ENCODE measurements around the gene ANKS1B. TPM values are rescaled to one million over a fixed set of nuclear protein-coding genes. Genes with fewer than 3 reads are reported as not detected.

ANKS1B gene
- total and polyA plus RNA-seq, 11 donors, result 0.62 to 5.8 (median 1.8) TPM

DNA sequence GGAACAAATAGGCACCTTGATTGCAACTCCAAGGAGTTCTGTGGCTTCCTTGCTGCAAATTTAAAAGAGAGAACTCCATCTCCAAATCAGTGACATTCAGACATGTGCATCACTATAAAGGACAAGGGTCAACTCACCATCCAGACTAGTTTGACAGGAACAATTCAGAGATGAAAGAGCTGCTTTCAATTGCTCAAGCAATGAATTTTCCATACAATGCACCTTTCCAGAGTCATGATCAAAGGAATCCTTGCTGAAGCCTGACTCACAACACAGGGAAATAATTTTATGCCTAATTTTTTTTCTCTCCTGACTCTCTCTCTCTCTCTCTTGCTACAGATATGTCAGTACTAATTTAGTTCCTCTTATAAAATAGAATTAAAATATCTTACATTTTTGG is 717.7 kb downstream of the ANKS1B start:
- intact Hi-C loops (cut with DNase I), result no loop called here

DNA sequence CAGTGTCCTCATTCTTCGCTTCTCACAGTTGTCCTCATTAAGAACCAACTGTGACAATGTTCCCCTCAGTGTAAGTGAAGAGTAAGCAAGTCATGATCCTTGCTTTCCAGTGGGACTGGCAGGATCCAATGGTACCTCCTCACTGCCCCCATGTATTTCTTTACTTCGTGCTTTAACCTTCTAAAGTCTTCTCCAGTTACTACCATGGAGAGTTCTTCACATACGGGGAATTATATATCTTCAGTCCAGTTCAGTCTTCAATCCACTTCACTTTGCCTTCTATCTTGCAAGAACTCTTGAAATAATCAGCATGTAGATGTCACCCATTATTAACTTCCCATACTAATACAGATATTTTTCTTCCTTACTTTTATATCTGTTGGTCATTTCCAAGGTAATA is 719.1 kb downstream of the ANKS1B start:
- no peaks in the 10 kb centered on the region for H3K4me1 ChIP-seq
- ATAC-seq, result no peak
- H3K27ac ChIP-seq, result no peak overlapping the region
- no peaks in the 10 kb centered on the region for H3K36me3 ChIP-seq
- WGBS, 4 donors, result 68 to 79% (median 69%) methylated on average over 3 of the region's 3 CpGs
- TF ChIP-seq POLR2A (IDR thresholded peaks at IDR 0.05), result no peak
- TF ChIP-seq, protein P1, sequence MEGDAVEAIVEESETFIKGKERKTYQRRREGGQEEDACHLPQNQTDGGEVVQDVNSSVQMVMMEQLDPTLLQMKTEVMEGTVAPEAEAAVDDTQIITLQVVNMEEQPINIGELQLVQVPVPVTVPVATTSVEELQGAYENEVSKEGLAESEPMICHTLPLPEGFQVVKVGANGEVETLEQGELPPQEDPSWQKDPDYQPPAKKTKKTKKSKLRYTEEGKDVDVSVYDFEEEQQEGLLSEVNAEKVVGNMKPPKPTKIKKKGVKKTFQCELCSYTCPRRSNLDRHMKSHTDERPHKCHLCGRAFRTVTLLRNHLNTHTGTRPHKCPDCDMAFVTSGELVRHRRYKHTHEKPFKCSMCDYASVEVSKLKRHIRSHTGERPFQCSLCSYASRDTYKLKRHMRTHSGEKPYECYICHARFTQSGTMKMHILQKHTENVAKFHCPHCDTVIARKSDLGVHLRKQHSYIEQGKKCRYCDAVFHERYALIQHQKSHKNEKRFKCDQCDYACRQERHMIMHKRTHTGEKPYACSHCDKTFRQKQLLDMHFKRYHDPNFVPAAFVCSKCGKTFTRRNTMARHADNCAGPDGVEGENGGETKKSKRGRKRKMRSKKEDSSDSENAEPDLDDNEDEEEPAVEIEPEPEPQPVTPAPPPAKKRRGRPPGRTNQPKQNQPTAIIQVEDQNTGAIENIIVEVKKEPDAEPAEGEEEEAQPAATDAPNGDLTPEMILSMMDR (IDR thresholded peaks at IDR 0.05), result no peak
- DNase-seq, result no peak
- no peaks in the 10 kb centered on the region for H3K27me3 ChIP-seq
- H3K9me3 ChIP-seq, result peaks cover 0 to under 1% (median 0%) of the 10 kb centered on the region in 12 donors
- H3K4me3 ChIP-seq, result no peak overlapping the region
- intact Hi-C loops (cut with DNase I), result no loop called here

More for the DNA sequence above, 717.7 kb downstream of the ANKS1B start:
- Histone ChIP-seq H3K4me3 (no peak overlapping the region), H3K27me3 (no peaks in the 10 kb centered on the region), H3K9me3 (peaks cover 0 to 13% (median 0%) of the 10 kb centered on the region in 12 donors), H3K36me3 (no peaks in the 10 kb centered on the region), H3K4me1 (no peaks in the 10 kb centered on the region), H3K27ac (no peak overlapping the region)
- no peak for DNase-seq
- TF ChIP-seq POLR2A (IDR thresholded peaks at IDR 0.05), result no peak
- TF ChIP-seq, protein P1 (IDR thresholded peaks at IDR 0.05), result no peak
- ATAC-seq, result no peak

DNA sequence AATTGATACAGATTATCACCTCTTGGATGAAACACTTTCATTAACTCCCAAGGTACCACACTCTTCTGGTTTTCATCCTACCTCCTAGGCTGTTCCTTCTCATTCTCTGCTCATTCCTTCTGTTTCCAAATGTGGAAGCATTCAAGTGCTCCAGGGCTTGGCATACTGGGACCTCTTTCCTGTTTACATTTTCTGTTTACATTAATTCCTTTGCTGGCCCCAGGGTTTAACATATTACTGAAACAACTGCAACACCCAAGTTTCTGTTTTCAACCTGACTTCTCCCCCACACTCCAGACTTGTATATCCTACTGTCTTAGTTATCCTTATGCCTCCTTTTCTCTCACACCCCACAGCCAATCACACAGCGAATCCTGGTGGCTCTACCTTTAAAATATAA is 723.5 kb downstream of the ANKS1B start:
- ATAC-seq (no peak), DNase-seq (no peak)
- Histone ChIP-seq H3K27ac (no peak overlapping the region), H3K4me3 (no peak overlapping the region), H3K27me3 (no peaks in the 10 kb centered on the region), H3K36me3 (no peaks in the 10 kb centered on the region), H3K4me1 (peaks cover 0 to 4% (median 0%) of the 10 kb centered on the region in 12 donors), H3K9me3 (no peaks in the 10 kb centered on the region)
- WGBS, 4 donors, result 73 to 77% (median 75%) methylated on average over 1 of the region's 1 CpG
- TF ChIP-seq, protein P1 (IDR thresholded peaks at IDR 0.05), result no peak
- TF ChIP-seq POLR2A (IDR thresholded peaks at IDR 0.05), result no peak
- intact Hi-C loops (cut with DNase I), result no loop called here

DNA sequence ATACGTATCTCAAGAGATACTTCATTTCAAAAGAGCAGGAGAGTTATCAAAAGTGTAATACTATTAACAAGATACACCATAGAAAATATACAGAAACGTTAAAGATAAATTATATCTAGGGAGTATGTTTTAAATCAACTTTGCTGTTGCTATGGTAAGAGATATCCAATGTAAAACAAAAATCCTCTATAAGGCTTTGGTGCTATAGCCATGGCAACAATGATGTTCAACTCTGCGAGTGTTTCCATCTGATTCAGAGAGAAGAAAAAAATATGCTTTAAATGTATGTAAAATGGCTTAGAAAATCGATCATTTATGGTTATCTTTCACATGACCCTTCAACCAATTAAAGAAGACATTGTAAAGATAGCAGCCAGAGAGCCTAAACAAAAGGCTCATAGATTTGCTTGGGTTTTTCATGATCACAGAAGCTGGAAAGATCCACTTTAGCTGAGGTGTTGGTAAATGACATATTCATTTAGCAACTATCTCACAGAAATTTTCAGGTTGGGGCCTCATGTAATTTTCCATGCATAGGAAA is 724.2 kb downstream of the ANKS1B start:
- ATAC-seq (no peak), DNase-seq (no peak)
- TF ChIP-seq POLR2A (IDR thresholded peaks at IDR 0.05), result no peak
- TF ChIP-seq, protein P1 (IDR thresholded peaks at IDR 0.05), result no peak
- WGBS, 4 donors, result 54 to 57% (median 56%) methylated on average over 4 of the region's 4 CpGs
- Histone ChIP-seq H3K4me3 (no peak overlapping the region), H3K27ac (no peak overlapping the region), H3K36me3 (no peaks in the 10 kb centered on the region), H3K9me3 (no peaks in the 10 kb centered on the region), H3K27me3 (no peaks in the 10 kb centered on the region), H3K4me1 (peaks cover 0 to 4% (median 0%) of the 10 kb centered on the region in 12 donors)
- intact Hi-C loops (cut with DNase I), result no loop called here
